Stimulated activated CD4-positive, alpha-beta T cell treated with anti-CD3 and anti-CD28 coated beads, Interleukin-4, amount 100 ng/mL, for 24 hours (primary cell): Measurements from ENCODE around the gene NDFIP2.

Source experiments
- DNase-seq: peaks from one replicate; pipeline ENCODE4 v3.0.0-alpha.2; 2020

NDFIP2 gene

DNA sequence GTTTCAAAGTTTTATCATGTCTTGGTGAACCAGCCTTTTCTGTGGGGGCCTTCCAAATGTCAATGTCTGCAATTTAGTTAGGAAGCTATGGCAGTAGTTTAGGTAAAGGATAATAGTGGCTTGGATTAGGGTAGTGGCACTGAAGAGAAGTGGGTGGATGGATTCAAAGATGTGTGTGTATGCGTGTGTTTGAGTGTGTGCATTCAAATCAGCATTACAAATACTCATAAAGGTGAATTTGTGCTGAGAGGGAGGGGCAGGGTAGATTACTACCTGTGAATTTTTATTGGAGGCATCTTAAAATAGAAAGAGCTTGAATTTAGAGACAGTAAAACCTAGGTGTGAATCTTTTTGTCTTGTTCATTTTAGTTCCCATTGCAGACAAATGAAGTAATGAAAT lies 16.9 kb downstream of the NDFIP2 start:
- no peak for DNase-seq

DNA sequence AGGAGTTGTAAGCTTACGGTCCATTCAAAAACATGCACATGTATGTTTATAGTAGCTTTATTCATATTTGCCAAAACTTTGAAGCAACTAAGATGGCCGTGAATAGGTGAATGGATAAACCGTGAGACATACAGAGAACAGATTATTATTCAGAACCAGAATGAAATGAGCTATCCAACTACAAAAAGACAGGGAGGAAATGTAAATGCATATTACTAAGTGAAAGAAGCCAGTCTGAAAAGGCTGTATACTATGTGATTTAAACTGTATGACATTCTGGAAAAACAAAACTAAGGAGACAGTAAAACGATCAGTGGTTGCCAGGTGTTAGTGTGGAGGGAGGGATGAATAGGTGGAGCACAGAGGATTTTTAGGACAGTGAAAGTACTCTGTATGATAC lies 19.9 kb downstream of the NDFIP2 start:
- no peak for DNase-seq

- DNase-seq = no peak
Observed at GRCh38 chr13:79501538-79502232, 20.7 kb downstream of the NDFIP2 start.

DNA sequence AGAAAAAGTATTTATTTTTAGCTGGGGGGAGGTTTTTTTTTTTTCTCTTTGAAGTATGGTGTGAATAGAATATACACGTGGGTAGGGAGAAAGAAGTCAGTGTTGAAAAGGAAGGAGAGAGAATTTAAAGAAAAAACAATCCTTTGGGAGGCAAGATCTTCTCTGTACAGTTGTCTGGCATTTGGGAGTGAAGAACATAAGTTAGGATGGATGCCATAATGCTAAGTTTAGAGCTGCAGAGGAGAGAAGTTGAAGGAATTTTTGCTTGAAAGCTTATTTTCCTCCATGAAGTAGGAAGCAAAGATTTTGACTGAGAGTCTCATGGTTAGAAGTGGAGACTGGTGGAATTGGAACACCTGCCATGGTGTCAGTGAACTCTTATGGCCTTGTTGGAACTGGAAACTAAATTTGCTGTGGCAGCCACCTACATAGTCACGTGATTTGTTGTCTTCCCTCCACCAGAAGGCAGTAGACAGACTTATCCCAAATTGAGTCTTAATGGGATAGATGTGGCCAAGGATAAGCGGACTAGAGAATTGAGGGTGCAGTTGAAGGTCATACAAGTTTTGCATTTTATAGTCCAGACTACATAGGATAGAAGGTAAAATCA lies 22.0 kb downstream of the NDFIP2 start:
- no peak for DNase-seq

- no peak for DNase-seq
Observed at GRCh38 chr13:79503473-79504017, 22.6 kb downstream of the NDFIP2 start.

DNA sequence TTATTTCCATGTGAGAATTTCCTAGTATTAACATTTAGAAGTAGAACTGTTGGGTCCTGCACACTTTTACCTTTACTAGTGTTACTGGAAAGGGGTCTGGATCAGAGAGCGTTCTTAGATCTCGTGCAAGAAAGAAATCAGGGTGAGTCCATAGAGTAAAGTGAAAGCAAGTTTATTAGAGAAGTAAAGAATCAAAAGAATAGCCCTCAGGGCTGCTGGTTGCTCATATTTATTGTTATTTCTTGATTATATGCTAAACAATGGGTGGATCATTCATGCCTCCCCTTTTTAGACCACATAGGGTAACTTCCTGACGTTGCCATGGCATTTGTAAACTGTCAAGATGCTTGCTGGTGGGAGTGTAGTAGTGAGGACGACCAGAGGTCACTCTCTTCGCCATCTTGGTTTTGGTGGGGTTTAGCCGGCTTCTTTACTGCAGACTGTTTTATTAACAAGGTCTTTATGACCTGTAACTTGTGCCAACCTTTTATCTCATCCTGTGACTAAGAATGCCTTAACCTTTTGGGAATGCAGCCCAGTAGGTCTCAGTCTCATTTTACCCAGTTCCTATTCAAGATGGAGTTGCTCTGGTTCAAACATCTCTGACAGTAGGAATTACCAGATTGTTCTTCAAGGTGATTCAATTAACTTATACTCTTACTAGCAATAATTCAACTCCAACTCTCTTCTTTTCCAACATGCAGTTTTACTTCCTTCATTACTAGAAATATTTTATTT lies 27.4 kb downstream of the NDFIP2 start:
- no peak for DNase-seq

DNA sequence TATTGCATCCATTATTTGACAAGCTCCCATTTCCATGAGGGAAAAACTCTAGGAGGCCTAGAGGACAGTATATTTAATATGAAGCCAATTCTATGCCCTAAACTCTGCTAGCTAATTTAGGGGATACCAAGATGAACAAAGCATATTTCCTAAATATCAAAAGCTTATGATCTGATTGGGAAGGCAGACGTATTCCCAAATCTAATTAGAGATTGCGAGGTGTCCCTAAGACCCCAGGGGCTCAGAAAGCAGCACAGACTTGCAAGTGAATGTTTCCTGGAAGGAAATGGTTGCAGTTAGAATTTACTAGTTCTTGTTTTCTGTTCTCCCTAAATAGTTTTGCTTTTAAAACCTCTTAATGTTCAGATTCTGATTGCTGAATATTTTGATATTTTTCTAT lies 30.7 kb downstream of the NDFIP2 start:
- DNase-seq = no peak

DNA sequence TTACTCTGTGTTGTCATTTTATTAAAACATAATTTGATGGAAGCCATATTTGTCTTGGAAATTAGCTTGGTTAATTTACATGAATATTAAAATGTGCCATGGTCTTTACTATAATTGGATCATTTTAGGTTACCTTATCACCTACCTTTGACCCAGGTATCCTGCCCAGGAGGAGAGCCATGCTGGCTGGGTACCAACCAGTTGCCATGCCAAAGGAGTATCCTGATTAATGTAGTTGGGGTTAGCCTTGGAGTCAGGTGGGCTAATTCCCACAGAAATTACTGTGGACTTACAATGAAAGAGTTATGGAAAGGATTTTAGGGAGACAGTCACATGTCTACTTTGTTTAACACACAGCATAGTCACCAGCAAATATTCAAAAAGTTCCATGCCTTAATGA lies 32.0 kb downstream of the NDFIP2 start:
- DNase-seq = no peak

- no peak for DNase-seq
Observed at GRCh38 chr13:79516595-79516994, 35.6 kb downstream of the NDFIP2 start.

DNA sequence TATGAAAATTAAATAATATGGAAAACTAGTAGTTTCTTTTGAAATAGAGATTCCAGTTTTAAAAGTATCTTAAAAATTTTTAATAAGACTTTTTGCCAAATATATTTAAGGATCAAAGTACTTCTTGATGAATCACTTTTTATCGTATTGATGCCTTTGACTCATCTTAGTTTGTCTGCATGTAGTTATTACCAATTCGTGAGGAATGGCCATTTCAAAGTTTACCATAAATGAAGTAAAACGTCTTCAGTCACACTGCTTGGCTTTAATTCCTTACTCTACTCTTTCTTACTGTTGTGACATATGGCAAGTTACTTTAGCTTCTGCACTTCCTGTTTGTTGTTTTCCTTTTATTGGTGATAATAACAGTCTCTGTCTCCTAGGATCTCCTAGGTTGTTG lies 38.3 kb downstream of the NDFIP2 start:
- DNase-seq = no peak

GRCh38 chr13:79522583-79522982 lies 41.6 kb downstream of the NDFIP2 start:
- no peak for DNase-seq

DNA sequence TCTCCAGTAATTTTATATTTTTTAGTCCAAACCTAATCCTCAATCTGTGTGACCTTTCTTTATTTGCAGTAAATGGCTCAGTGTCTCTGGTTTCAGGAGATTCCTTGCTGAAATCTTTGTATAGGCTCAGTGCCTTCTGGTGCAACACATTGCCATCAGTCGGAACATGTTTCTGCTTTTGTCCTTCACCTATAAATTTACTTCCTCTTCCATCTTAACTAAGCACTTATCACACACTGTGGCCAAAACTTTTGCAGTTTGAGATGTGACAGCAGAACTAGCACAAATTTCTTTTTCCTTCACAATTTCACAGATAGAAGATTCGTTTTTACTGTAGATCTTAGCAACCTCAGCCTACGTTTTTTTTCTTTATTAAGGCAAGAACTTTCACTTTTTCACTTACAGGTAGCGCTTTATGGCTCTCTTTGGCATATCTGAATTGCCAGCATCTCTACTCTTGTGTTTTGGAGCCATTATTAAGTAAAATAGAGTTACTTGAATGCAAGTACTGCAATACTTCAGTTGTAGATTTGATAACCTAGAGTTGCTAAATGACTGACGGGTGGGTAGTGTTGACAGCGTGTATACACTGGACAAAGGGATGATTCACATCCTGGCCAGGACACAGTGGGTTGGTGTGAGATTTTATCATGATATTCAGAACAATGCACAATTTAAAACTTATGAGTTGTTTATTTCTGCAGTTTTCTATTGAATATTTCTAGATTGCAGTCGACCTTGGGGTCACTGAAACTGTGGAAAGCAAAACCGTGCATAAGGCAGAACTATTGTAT lies 44.3 kb downstream of the NDFIP2 start:
- DNase-seq = no peak

- DNase-seq = no peak
Observed at GRCh38 chr13:79527698-79528097, 46.7 kb downstream of the NDFIP2 start.

DNA sequence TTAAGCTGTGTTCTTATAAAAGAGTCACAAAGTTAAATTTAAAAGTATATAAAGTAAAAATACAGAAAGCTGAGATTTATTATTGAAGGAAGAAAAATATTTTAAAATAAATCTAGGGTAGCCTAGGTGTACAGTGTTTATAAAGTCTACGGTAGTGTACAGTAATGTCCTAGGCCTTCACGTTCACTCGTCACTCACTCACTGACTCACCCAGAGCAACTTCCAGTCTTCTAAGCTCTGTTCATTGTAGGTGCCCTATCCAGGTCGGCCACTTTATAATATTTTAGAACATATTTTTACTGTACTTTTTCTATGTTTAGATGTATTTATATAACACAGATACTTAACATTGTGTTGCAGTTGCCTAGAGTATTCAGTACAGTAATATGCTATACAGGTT lies 47.4 kb downstream of the NDFIP2 start:
- DNase-seq = no peak

GRCh38 chr13:79528759-79529191 lies 47.8 kb downstream of the NDFIP2 start:
- no peak for DNase-seq

DNA sequence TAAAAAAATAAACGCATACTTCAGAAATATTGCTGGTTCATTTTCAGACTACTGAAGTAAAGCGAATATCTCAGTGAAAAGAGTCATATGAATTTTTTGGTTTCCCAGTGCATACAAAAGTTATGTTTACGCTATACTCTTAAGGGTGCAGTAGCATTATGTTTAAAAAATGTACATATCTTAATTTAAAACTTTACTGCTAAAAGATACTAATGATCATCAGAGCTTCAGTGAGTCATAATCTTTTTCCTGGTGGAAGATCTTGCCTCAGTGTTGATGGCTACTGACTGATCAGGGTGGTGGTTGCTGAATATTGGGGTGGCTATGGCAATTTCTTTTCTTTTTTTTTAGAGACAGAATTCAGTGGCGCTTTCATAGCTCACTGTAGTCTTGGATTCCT lies 48.9 kb downstream of the NDFIP2 start:
- no peak for DNase-seq

DNA sequence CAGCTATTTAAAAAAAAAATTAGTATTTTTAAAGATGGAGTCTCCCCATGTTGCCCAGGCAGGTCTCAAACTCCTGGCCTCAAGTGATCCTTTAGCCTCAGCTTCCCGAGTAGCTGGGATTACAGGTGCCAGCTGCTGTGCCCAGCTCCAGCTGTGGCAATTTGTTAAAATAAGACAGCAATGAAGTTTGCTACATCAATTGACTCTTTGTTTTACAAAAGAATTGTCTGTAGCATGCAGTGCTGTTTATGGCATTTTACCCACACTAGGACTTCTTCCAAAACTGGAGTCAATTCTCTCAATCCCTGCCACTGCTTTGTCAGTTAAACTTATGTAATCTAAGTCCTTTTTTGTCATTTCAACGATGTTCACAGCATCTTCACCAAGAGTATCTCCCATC lies 49.3 kb downstream of the NDFIP2 start:
- no peak for DNase-seq

- no peak for DNase-seq
Observed at GRCh38 chr13:79531542-79532254, 50.7 kb downstream of the NDFIP2 start.

GRCh38 chr13:79532576-79532975 lies 51.6 kb downstream of the NDFIP2 start:
- DNase-seq = no peak

- no peak for DNase-seq
Observed at GRCh38 chr13:79533781-79534400, 52.9 kb downstream of the NDFIP2 start.

GRCh38 chr13:79534596-79534995 lies 53.6 kb downstream of the NDFIP2 start:
- no peak for DNase-seq

DNA sequence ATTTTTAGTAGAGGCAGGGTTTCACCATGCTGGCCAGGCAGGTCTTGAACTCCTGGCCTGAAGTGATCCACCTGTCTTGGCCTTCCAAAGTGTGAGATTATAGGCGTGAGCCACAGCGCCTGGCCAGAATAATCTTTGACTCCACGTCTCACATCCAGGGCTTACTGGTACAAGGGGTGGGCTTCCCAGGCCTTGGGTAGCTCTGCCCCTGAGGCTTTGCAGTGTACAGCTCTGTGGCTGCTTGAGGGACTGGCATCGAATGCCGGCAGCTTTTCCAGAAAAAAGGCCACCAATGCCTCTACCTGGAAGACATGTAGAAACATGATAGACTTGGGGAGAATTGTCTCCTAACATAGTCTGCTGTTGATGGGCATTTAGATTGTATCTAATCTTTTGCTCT lies 57.8 kb downstream of the NDFIP2 start:
- no peak for DNase-seq
